Fibroblast of skin of right biceps (primary cell): ENCODE measurements around the gene CHCHD1.
A peak's percentile ranks its signal among the peaks of the same experiment; 100 is the strongest.
"Not testable (repeated sequence)": the region's sequence is repeated elsewhere in the genome, so short reads cannot be mapped to it uniquely, and the experiment has no call there.

Experiments
- DNase-seq: peaks from one replicate; pipeline ENCODE4 v3.0.0-alpha.2; 2013

Gene CHCHD1

GRCh38 chr10:73795491-73795890, 13.6 kb downstream of the CHCHD1 start:
- DNase-seq: not testable (repeated sequence)

- DNase-seq: not testable (repeated sequence)
These were observed 14.2 kb downstream of the CHCHD1 start for GRCh38 chr10:73796035-73796434.

- DNase-seq: no peak
These were observed 14.9 kb downstream of the CHCHD1 start for GRCh38 chr10:73796766-73797165.

- no peak for DNase-seq
These were observed 15.6 kb downstream of the CHCHD1 start for GRCh38 chr10:73797324-73798025.

- no peak for DNase-seq
These were observed 16.2 kb downstream of the CHCHD1 start for GRCh38 chr10:73798087-73798486.

GRCh38 chr10:73798927-73799560, 17.2 kb downstream of the CHCHD1 start:
- DNase-seq: no peak

- DNase-seq: no peak
These were observed 18.2 kb downstream of the CHCHD1 start for GRCh38 chr10:73799899-73800559.

GRCh38 chr10:73800560-73801252, 18.9 kb downstream of the CHCHD1 start:
- DNase-seq: no peak

GRCh38 chr10:73801253-73801590, 19.4 kb downstream of the CHCHD1 start:
- DNase-seq: no peak

GRCh38 chr10:73802276-73802991, 20.6 kb downstream of the CHCHD1 start:
- DNase-seq: no peak

GRCh38 chr10:73803680-73804286, 21.9 kb downstream of the CHCHD1 start:
- DNase-seq: no peak

- DNase-seq: no peak
These were observed 24.5 kb downstream of the CHCHD1 start for GRCh38 chr10:73806176-73806950.

GRCh38 chr10:73807471-73807870, 25.6 kb downstream of the CHCHD1 start:
- no peak for DNase-seq

GRCh38 chr10:73808021-73808815, 26.4 kb downstream of the CHCHD1 start:
- DNase-seq: no peak

- no peak for DNase-seq
These were observed 27.4 kb downstream of the CHCHD1 start for GRCh38 chr10:73809061-73809818.

- peak; percentile 6 for DNase-seq
These were observed 28.5 kb downstream of the CHCHD1 start for GRCh38 chr10:73810358-73810734.

GRCh38 chr10:73810735-73811465, 29.1 kb downstream of the CHCHD1 start:
- peak; percentile 14 for DNase-seq

GRCh38 chr10:73812657-73813056, 30.8 kb downstream of the CHCHD1 start:
- no peak for DNase-seq

- DNase-seq: no peak
These were observed 31.5 kb downstream of the CHCHD1 start for GRCh38 chr10:73813333-73813732.
